Kidney epithelial cell (primary cell): ENCODE results near the gene PDGFRA. TPM values are rescaled to one million over a fixed set of nuclear protein-coding genes. Genes with fewer than 3 reads are reported as not detected.

Experiments
- DNase-seq: peaks from one replicate; pipeline ENCODE4 v3.0.0-alpha.2; 2010; ENCODE audit warnings: low read depth
- H3K27me3 ChIP-seq: 2 replicates; pipeline ENCODE4 v1.6.0; 2011; ENCODE audit warnings: low read length; ENCODE audit not compliant: control insufficient read depth, insufficient read depth
- H3K36me3 ChIP-seq: 2 replicates; pipeline ENCODE4 v1.5.1; 2011; ENCODE audit warnings: low read length; ENCODE audit not compliant: control insufficient read depth, insufficient read depth
- H3K4me3 ChIP-seq: 2 replicates; pipeline ENCODE4 v1.5.1; 2011; ENCODE audit warnings: low read depth, mild to moderate bottlenecking, control low read depth, low read length
- total RNA-seq: library from RNA; depleted of rRNA; stranded (reverse); fragments of >200 nt; gene quantifications from 2 replicates; pipeline ENCODE4 v1.2.3, GENCODE V29; 2015
- TF ChIP-seq, protein P1 (sequence below): IDR thresholded peaks from 2 replicates; pipeline ENCODE4 v1.5.1; 2011; ENCODE audit warnings: mild to moderate bottlenecking, moderate library complexity, low read length, control low read depth, inconsistent platforms; ENCODE audit not compliant: insufficient read depth, poor library complexity, severe bottlenecking

Gene PDGFRA
- total RNA-seq, 1 donor from 2014 or later, result 2.1 TPM

- TF ChIP-seq, protein P1, sequence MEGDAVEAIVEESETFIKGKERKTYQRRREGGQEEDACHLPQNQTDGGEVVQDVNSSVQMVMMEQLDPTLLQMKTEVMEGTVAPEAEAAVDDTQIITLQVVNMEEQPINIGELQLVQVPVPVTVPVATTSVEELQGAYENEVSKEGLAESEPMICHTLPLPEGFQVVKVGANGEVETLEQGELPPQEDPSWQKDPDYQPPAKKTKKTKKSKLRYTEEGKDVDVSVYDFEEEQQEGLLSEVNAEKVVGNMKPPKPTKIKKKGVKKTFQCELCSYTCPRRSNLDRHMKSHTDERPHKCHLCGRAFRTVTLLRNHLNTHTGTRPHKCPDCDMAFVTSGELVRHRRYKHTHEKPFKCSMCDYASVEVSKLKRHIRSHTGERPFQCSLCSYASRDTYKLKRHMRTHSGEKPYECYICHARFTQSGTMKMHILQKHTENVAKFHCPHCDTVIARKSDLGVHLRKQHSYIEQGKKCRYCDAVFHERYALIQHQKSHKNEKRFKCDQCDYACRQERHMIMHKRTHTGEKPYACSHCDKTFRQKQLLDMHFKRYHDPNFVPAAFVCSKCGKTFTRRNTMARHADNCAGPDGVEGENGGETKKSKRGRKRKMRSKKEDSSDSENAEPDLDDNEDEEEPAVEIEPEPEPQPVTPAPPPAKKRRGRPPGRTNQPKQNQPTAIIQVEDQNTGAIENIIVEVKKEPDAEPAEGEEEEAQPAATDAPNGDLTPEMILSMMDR, result no peak
Measured at GRCh38 chr4:54268151-54268550, 39.1 kb downstream of the PDGFRA start.

GRCh38 chr4:54271464-54271863 lies 42.4 kb downstream of the PDGFRA start:
- TF ChIP-seq, protein P1, result no peak
- Histone ChIP-seq H3K27me3 (no peaks in the 10 kb centered on the region), H3K4me3 (no peak overlapping the region), H3K36me3 (no peaks in the 10 kb centered on the region)
- no peak for DNase-seq

More at GRCh38 chr4:54268151-54268550, 39.1 kb downstream of the PDGFRA start:
- no peak for DNase-seq
- H3K36me3 ChIP-seq, result no peaks in the 10 kb centered on the region
- no peaks in the 10 kb centered on the region for H3K27me3 ChIP-seq
- H3K4me3 ChIP-seq, result no peak overlapping the region

GRCh38 chr4:54272051-54272450 lies 43.0 kb downstream of the PDGFRA start:
- H3K36me3 ChIP-seq, result no peaks in the 10 kb centered on the region
- TF ChIP-seq, protein P1, result no peak
- no peak overlapping the region for H3K4me3 ChIP-seq
- H3K27me3 ChIP-seq, result no peaks in the 10 kb centered on the region
- no peak for DNase-seq

GRCh38 chr4:54274264-54274663 lies 45.2 kb downstream of the PDGFRA start:
- no peaks in the 10 kb centered on the region for H3K36me3 ChIP-seq
- TF ChIP-seq, protein P1, result no peak

DNA sequence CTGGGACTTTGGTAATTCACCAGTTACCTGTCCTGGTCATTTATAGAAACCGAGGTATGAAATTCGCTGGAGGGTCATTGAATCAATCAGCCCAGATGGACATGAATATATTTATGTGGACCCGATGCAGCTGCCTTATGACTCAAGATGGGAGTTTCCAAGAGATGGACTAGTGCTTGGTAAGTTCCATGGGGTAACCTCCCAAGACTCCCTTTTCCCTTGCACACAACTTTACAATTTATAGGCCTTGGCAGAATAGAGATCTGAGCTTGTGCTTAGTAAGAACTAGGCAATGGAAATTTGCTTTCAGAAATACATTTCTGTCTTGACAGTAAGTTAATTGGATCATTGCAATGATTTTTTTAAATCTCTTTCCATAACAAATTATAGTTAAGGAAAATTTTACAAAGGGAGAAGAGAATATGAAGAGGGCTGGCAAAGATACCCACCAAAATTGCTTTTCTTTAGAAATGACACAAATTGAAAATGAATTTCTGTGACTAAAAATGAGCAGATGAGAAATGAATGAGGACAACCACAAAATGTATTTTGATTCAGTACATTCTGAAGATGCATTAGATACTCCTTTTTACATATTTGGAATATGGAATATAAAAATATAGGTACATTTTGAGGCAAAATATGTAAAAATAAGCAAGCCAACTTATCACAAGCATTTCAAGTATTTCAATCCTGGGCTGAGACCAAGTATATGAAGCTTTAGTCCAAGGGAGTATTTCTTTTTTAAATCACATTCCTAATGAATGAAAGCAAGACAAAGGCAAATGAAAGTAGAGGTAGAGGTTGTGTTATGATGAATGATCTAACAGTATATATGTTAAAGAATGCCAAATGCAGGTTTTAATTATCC lies 45.9 kb downstream of the PDGFRA start:
- Histone ChIP-seq H3K4me3 (no peak overlapping the region), H3K27me3 (no peaks in the 10 kb centered on the region), H3K36me3 (no peaks in the 10 kb centered on the region)
- TF ChIP-seq, protein P1, result no peak
- no peak for DNase-seq

More at GRCh38 chr4:54274264-54274663, 45.2 kb downstream of the PDGFRA start:
- no peak overlapping the region for H3K4me3 ChIP-seq
- no peak for DNase-seq
- H3K27me3 ChIP-seq, result no peaks in the 10 kb centered on the region
